Measurements from ENCODE around the gene GFPT2.

GFPT2 gene

GRCh38 chr5:180287868-180288267, 65.3 kb downstream of the GFPT2 start:
- ChIA-PET POLR2A (no interaction called here), CTCF (interaction anchor here (2.8 to 7.1 kb wide), 2 partner anchors 12 to 28 kb away, joined by 8 to 35 read pairs; no protein-coding TSS in a partner anchor)
- no peak for TF ChIP-seq CTCF (IDR thresholded peaks at IDR 0.05; ENCODE audit: control extremely low read depth, extremely low read depth, low read depth, missing control alignments)
- DNase-seq (ENCODE audit: extremely low spot score), result no peak

GRCh38 chr5:180287404-180287803, 65.7 kb downstream of the GFPT2 start:
- DNase-seq (ENCODE audit: extremely low spot score), result no peak
- ChIA-PET POLR2A (no interaction called here), CTCF (interaction anchor here (2.8 kb wide), 1 partner anchor 28 kb away, joined by 8 read pairs; no protein-coding TSS in a partner anchor)
- TF ChIP-seq CTCF (IDR thresholded peaks at IDR 0.05; ENCODE audit: control extremely low read depth, extremely low read depth, low read depth, missing control alignments), result no peak

GRCh38 chr5:180284149-180284548, 69.0 kb downstream of the GFPT2 start:
- POLR2A ChIA-PET, result no interaction called here
- no peak for TF ChIP-seq CTCF (IDR thresholded peaks at IDR 0.05; ENCODE audit: control extremely low read depth, extremely low read depth, low read depth, missing control alignments)
- CTCF ChIA-PET, result interaction anchor here (1.0 to 5.0 kb wide), 3 partner anchors 10 to 45 kb away, joined by 3 to 30 read pairs (median 3); no protein-coding TSS in a partner anchor
- no peak for DNase-seq (ENCODE audit: extremely low spot score)

- ChIA-PET POLR2A (no interaction called here), CTCF (interaction anchor here (1.6 to 5.0 kb wide), 3 partner anchors 11 to 46 kb away, joined by 3 to 30 read pairs (median 8); no protein-coding TSS in a partner anchor)
- no peak for DNase-seq (ENCODE audit: extremely low spot score)
- no peak for TF ChIP-seq CTCF (IDR thresholded peaks at IDR 0.05; ENCODE audit: control extremely low read depth, extremely low read depth, low read depth, missing control alignments)
Observed at GRCh38 chr5:180283026-180283615, 70.0 kb downstream of the GFPT2 start.

GRCh38 chr5:180282281-180282680, 70.9 kb downstream of the GFPT2 start:
- ChIA-PET POLR2A (no interaction called here), CTCF (interaction anchor here (1.0 to 5.0 kb wide), 4 partner anchors 10 to 46 kb away, joined by 4 to 30 read pairs (median 6); no protein-coding TSS in a partner anchor)
- DNase-seq (ENCODE audit: extremely low spot score), result no peak
- TF ChIP-seq CTCF (IDR thresholded peaks at IDR 0.05; ENCODE audit: control extremely low read depth, extremely low read depth, low read depth, missing control alignments), result no peak

GRCh38 chr5:180281706-180282105, 71.4 kb downstream of the GFPT2 start:
- TF ChIP-seq CTCF (IDR thresholded peaks at IDR 0.05; ENCODE audit: control extremely low read depth, extremely low read depth, low read depth, missing control alignments), result no peak
- ChIA-PET POLR2A (no interaction called here), CTCF (interaction anchor here (1.0 to 5.0 kb wide), 4 partner anchors 9 to 47 kb away, joined by 4 to 30 read pairs (median 6); no protein-coding TSS in a partner anchor)
- DNase-seq (ENCODE audit: extremely low spot score), result no peak

All from GM10248 (cell line).